ENCODE measurements around the gene LCOR.
A peak's percentile ranks its signal among the peaks of the same experiment; 100 is the strongest.
"Not testable (repeated sequence)": the region's sequence is repeated elsewhere in the genome, so short reads cannot be mapped to it uniquely, and the experiment has no call there.

Gene LCOR

GRCh38 chr10:96831867-96832720 lies at the start of gene LCOR:
TSS of gene LCOR (plus strand) at chr10:96832298. CDS start at chr10:96949058, 116,760 bp downstream.
- 0 out of 2 replicates have a peak, but pooled peaks cover under 1% of the 10 kb centered on the region for H3K27me3 ChIP-seq (ENCODE audit: insufficient read depth, low read length)
- no peaks in the 10 kb centered on the region for H3K9me3 ChIP-seq (ENCODE audit: insufficient read depth, low read depth, low read length)
- H3K36me3 ChIP-seq (ENCODE audit: insufficient read depth, low read depth, low read length): no peaks in the 10 kb centered on the region
- H3K27ac ChIP-seq (ENCODE audit: low read length): no peak within 1 kb of the TSS
- peaks cover 19% of the 10 kb centered on the region for H3K4me1 ChIP-seq (ENCODE audit: insufficient read depth, low read length)
- H3K9ac ChIP-seq (ENCODE audit: low read depth, low read length): peak within 1 kb of the TSS; percentile 89; the same call in 1 of the 2 replicates
- peak within 1 kb of the TSS; percentile 87 for H3K4me3 ChIP-seq (ENCODE audit: low read length)

GRCh38 chr10:96784253-96784652 lies 47.8 kb upstream of the LCOR start:
- Histone ChIP-seq H3K4me1 (ENCODE audit: insufficient read depth, low read length) (no peaks in the 10 kb centered on the region), H3K9ac (ENCODE audit: low read depth, low read length) (no peak overlapping the region), H3K27me3 (ENCODE audit: insufficient read depth, low read length) (no peaks in the 10 kb centered on the region), H3K27ac (ENCODE audit: low read length) (no peak overlapping the region), H3K9me3 (ENCODE audit: insufficient read depth, low read depth, low read length) (no peaks in the 10 kb centered on the region; the same call in 1 of the 2 replicates), H3K36me3 (ENCODE audit: insufficient read depth, low read depth, low read length) (no peaks in the 10 kb centered on the region), H3K4me3 (ENCODE audit: low read length) (no peak overlapping the region; the same call in 1 of the 2 replicates)

- no peak overlapping the region for H3K4me3 ChIP-seq (ENCODE audit: low read length)
- no peaks in the 10 kb centered on the region; the same call in 1 of the 2 replicates for H3K9me3 ChIP-seq (ENCODE audit: insufficient read depth, low read depth, low read length)
- no peak overlapping the region for H3K27ac ChIP-seq (ENCODE audit: low read length)
- H3K9ac ChIP-seq (ENCODE audit: low read depth, low read length): no peak overlapping the region
- no peaks in the 10 kb centered on the region for H3K36me3 ChIP-seq (ENCODE audit: insufficient read depth, low read depth, low read length)
- H3K4me1 ChIP-seq (ENCODE audit: insufficient read depth, low read length): no peaks in the 10 kb centered on the region
- no peaks in the 10 kb centered on the region for H3K27me3 ChIP-seq (ENCODE audit: insufficient read depth, low read length)
Observed at GRCh38 chr10:96789571-96790108, 42.5 kb upstream of the LCOR start.

GRCh38 chr10:96791902-96792301 lies 40.2 kb upstream of the LCOR start:
- Histone ChIP-seq H3K36me3 (ENCODE audit: insufficient read depth, low read depth, low read length) (no peaks in the 10 kb centered on the region), H3K4me1 (ENCODE audit: insufficient read depth, low read length) (no peaks in the 10 kb centered on the region), H3K27ac (ENCODE audit: low read length) (no peak overlapping the region), H3K27me3 (ENCODE audit: insufficient read depth, low read length) (no peaks in the 10 kb centered on the region), H3K4me3 (ENCODE audit: low read length) (no peak overlapping the region), H3K9ac (ENCODE audit: low read depth, low read length) (no peak overlapping the region), H3K9me3 (ENCODE audit: insufficient read depth, low read depth, low read length) (no peaks in the 10 kb centered on the region; the same call in 1 of the 2 replicates)

GRCh38 chr10:96794836-96795733 lies 37.0 kb upstream of the LCOR start:
- H3K36me3 ChIP-seq (ENCODE audit: insufficient read depth, low read depth, low read length): no peaks in the 10 kb centered on the region
- H3K9ac ChIP-seq (ENCODE audit: low read depth, low read length): no peak overlapping the region
- no peaks in the 10 kb centered on the region for H3K27me3 ChIP-seq (ENCODE audit: insufficient read depth, low read length)
- no peak overlapping the region for H3K4me3 ChIP-seq (ENCODE audit: low read length)
- H3K9me3 ChIP-seq (ENCODE audit: insufficient read depth, low read depth, low read length): no peaks in the 10 kb centered on the region
- no peak overlapping the region for H3K27ac ChIP-seq (ENCODE audit: low read length)
- no peaks in the 10 kb centered on the region for H3K4me1 ChIP-seq (ENCODE audit: insufficient read depth, low read length)

GRCh38 chr10:96797485-96797884 lies 34.6 kb upstream of the LCOR start:
- no peak overlapping the region for H3K27ac ChIP-seq (ENCODE audit: low read length)
- no peaks in the 10 kb centered on the region for H3K36me3 ChIP-seq (ENCODE audit: insufficient read depth, low read depth, low read length)
- H3K4me1 ChIP-seq (ENCODE audit: insufficient read depth, low read length): no peaks in the 10 kb centered on the region
- H3K9me3 ChIP-seq (ENCODE audit: insufficient read depth, low read depth, low read length): no peaks in the 10 kb centered on the region
- no peaks in the 10 kb centered on the region for H3K27me3 ChIP-seq (ENCODE audit: insufficient read depth, low read length)
- no peak overlapping the region for H3K9ac ChIP-seq (ENCODE audit: low read depth, low read length)
- H3K4me3 ChIP-seq (ENCODE audit: low read length): no peak overlapping the region

- H3K4me1 ChIP-seq (ENCODE audit: insufficient read depth, low read length): no peaks in the 10 kb centered on the region; the same call in 1 of the 2 replicates
- H3K9me3 ChIP-seq (ENCODE audit: insufficient read depth, low read depth, low read length): peaks cover 9% of the 10 kb centered on the region; the same call in 1 of the 2 replicates
- no peaks in the 10 kb centered on the region for H3K36me3 ChIP-seq (ENCODE audit: insufficient read depth, low read depth, low read length)
- H3K9ac ChIP-seq (ENCODE audit: low read depth, low read length): no peak overlapping the region
- H3K27ac ChIP-seq (ENCODE audit: low read length): no peak overlapping the region
- H3K27me3 ChIP-seq (ENCODE audit: insufficient read depth, low read length): no peaks in the 10 kb centered on the region
- H3K4me3 ChIP-seq (ENCODE audit: low read length): no peak overlapping the region
Observed at GRCh38 chr10:96803288-96803664, 28.8 kb upstream of the LCOR start.

GRCh38 chr10:96814264-96814663 lies 17.8 kb upstream of the LCOR start:
- Histone ChIP-seq H3K4me1 (ENCODE audit: insufficient read depth, low read length) (no peaks in the 10 kb centered on the region), H3K9ac (ENCODE audit: low read depth, low read length) (no peak overlapping the region), H3K4me3 (ENCODE audit: low read length) (no peak overlapping the region), H3K27ac (ENCODE audit: low read length) (no peak overlapping the region), H3K9me3 (ENCODE audit: insufficient read depth, low read depth, low read length) (no peaks in the 10 kb centered on the region), H3K27me3 (ENCODE audit: insufficient read depth, low read length) (no peaks in the 10 kb centered on the region), H3K36me3 (ENCODE audit: insufficient read depth, low read depth, low read length) (no peaks in the 10 kb centered on the region)

GRCh38 chr10:96818971-96819370 lies 13.1 kb upstream of the LCOR start:
- not testable (repeated sequence) for H3K4me1 ChIP-seq (ENCODE audit: insufficient read depth, low read length); H3K36me3 ChIP-seq (ENCODE audit: insufficient read depth, low read depth, low read length); H3K9ac ChIP-seq (ENCODE audit: low read depth, low read length); H3K9me3 ChIP-seq (ENCODE audit: insufficient read depth, low read depth, low read length); H3K4me3 ChIP-seq (ENCODE audit: low read length); H3K27ac ChIP-seq (ENCODE audit: low read length); H3K27me3 ChIP-seq (ENCODE audit: insufficient read depth, low read length)

- Histone ChIP-seq H3K9me3 (ENCODE audit: insufficient read depth, low read depth, low read length) (no peaks in the 10 kb centered on the region), H3K36me3 (ENCODE audit: insufficient read depth, low read depth, low read length) (no peaks in the 10 kb centered on the region), H3K4me1 (ENCODE audit: insufficient read depth, low read length) (no peaks in the 10 kb centered on the region), H3K9ac (ENCODE audit: low read depth, low read length) (no peak overlapping the region), H3K27ac (ENCODE audit: low read length) (no peak overlapping the region), H3K4me3 (ENCODE audit: low read length) (no peak overlapping the region), H3K27me3 (ENCODE audit: insufficient read depth, low read length) (no peaks in the 10 kb centered on the region)
Observed at GRCh38 chr10:96820765-96821164, 11.3 kb upstream of the LCOR start.

GRCh38 chr10:96826438-96826837 lies 5.7 kb upstream of the LCOR start:
- no peak overlapping the region for H3K4me3 ChIP-seq (ENCODE audit: low read length)
- no peak overlapping the region for H3K9ac ChIP-seq (ENCODE audit: low read depth, low read length)
- H3K27ac ChIP-seq (ENCODE audit: low read length): no peak overlapping the region
- peaks cover 4% of the 10 kb centered on the region; the same call in 1 of the 2 replicates for H3K4me1 ChIP-seq (ENCODE audit: insufficient read depth, low read length)
- no peaks in the 10 kb centered on the region for H3K9me3 ChIP-seq (ENCODE audit: insufficient read depth, low read depth, low read length)
- H3K36me3 ChIP-seq (ENCODE audit: insufficient read depth, low read depth, low read length): no peaks in the 10 kb centered on the region
- 0 out of 2 replicates have a peak, but pooled peaks cover 3% of the 10 kb centered on the region for H3K27me3 ChIP-seq (ENCODE audit: insufficient read depth, low read length)
